ENCODE measurements around the gene ABCF2.

- TF ChIP-seq, protein P1, sequence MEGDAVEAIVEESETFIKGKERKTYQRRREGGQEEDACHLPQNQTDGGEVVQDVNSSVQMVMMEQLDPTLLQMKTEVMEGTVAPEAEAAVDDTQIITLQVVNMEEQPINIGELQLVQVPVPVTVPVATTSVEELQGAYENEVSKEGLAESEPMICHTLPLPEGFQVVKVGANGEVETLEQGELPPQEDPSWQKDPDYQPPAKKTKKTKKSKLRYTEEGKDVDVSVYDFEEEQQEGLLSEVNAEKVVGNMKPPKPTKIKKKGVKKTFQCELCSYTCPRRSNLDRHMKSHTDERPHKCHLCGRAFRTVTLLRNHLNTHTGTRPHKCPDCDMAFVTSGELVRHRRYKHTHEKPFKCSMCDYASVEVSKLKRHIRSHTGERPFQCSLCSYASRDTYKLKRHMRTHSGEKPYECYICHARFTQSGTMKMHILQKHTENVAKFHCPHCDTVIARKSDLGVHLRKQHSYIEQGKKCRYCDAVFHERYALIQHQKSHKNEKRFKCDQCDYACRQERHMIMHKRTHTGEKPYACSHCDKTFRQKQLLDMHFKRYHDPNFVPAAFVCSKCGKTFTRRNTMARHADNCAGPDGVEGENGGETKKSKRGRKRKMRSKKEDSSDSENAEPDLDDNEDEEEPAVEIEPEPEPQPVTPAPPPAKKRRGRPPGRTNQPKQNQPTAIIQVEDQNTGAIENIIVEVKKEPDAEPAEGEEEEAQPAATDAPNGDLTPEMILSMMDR (conservative IDR thresholded peaks at IDR 0.05 in 1 of 2, IDR thresholded peaks at IDR 0.05 in 1 of 2; ENCODE audit: extremely low read depth in 1 of 2, insufficient read depth in 1 of 2, low read depth in 1 of 2, low read length in 2 of 2) = no peak
- no peak for TF ChIP-seq EZH2 (IDR thresholded peaks at IDR 0.05; ENCODE audit: borderline replicate concordance, low read length)
Measured at GRCh38 chr7:151209588-151209987, 17.4 kb downstream of the ABCF2 start.
